ENCODE data around the gene DPH6. TPM values are rescaled to one million over a fixed set of nuclear protein-coding genes. Genes with fewer than 3 reads are reported as not detected.

DPH6 gene, protein sequence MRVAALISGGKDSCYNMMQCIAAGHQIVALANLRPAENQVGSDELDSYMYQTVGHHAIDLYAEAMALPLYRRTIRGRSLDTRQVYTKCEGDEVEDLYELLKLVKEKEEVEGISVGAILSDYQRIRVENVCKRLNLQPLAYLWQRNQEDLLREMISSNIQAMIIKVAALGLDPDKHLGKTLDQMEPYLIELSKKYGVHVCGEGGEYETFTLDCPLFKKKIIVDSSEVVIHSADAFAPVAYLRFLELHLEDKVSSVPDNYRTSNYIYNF
- 0.82 and 11.3 TPM in 2 replicates for total RNA-seq

DNA sequence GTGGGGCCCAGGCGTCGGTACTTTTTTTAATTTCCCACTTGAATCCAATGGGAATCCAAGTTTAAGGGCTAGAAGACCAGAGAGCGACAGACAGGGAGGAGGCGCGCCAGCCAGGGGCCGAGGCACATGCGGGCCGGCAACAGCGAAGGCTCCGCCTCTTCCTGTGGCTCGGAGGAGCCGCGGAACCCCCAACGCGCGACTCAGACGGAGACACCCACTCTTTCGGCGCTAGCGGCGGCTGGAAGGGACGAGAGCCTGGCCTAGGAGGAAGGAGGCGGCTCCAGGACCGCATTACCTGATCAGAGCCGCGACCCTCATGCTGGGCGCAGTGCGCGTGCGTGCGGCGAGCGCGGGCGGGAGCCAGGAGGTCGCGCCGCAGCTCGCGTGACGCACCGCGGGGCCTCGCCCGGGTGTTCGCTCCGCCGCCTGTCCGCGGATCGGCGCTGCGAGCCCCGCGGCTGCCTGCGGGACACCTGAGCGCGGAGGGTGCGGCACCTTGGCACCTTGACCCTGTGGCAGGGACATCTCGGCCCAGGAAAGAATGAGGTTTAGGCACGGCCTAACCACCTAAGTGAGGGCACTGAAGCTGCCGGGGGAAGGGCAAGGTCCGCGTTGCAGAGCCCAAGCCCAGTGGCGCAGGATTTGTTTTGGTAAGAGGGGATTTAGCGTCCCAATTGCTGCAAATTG lies at the start of gene DPH6:
Gene DPH6 (minus strand): TSS at position 342 of the 687 bp plus-strand sequence. CDS start 24 bp downstream, at position 318.

Measured in pericardium fibroblast (primary cell).